Measurements from ENCODE around the gene KLC1. TPM values are rescaled to one million over a fixed set of nuclear protein-coding genes. Genes with fewer than 3 reads are reported as not detected.

Gene KLC1
- total and polyA plus RNA-seq, 4 donors = 22.9 to 131 (median 46.0) TPM

DNA sequence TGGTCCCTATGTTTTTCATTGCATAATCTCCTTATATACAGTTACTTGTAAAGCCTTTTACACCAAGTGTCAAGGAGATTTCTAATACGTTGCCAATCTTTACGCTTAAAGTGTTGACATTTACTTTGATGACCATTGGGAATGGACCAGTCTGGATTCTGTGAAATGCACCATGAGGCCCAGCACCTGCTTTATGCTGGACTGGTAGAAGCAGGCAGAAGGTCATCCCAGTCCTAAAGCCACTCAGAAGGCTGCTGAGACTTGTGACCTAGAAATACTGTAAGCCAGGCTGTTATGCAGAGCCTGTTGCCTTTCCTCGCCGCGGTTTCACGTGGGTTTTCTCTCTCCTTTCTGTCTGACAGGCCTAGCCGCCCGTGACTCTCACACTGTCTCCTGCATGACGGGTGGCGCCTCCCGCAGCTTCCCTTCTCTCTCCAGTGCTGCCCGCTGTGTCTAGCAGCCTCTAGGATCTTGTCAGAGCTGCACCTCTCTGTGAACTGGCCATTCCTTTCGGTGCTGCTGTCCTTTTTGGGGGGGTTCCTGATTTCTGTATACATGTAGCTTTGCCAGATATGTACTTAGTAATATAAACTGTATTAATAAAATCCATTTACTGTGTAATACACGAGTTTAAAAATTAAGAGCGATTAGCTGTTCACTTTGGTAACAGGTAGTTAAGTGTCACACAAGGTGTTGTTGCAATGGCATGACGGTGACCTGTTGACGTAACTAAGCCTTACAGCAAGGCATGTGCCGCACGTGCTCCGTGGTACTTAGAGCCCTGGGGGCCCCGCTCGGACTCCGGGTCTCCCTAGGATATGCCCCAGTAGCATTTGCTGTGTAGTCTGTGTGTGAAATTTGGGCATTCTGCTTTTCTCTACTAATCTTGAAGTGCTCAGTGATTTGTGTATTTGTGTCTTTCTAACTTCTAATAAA lies 56.5 kb downstream of the KLC1 start (continued):
- no peak for TF ChIP-seq SP1 (IDR thresholded peaks at IDR 0.05)
- no peak for TF ChIP-seq TAF1 (conservative IDR thresholded peaks at IDR 0.05)
- no peak for TF ChIP-seq JUND (IDR thresholded peaks at IDR 0.05)
- TF ChIP-seq, protein P1, sequence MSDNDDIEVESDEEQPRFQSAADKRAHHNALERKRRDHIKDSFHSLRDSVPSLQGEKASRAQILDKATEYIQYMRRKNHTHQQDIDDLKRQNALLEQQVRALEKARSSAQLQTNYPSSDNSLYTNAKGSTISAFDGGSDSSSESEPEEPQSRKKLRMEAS (IDR thresholded peaks at IDR 0.05) = no peak
- TF ChIP-seq RAD21 (IDR thresholded peaks at IDR 0.05) = no peak
- no peak for TF ChIP-seq FOXA2 (IDR thresholded peaks at IDR 0.05)

DNA sequence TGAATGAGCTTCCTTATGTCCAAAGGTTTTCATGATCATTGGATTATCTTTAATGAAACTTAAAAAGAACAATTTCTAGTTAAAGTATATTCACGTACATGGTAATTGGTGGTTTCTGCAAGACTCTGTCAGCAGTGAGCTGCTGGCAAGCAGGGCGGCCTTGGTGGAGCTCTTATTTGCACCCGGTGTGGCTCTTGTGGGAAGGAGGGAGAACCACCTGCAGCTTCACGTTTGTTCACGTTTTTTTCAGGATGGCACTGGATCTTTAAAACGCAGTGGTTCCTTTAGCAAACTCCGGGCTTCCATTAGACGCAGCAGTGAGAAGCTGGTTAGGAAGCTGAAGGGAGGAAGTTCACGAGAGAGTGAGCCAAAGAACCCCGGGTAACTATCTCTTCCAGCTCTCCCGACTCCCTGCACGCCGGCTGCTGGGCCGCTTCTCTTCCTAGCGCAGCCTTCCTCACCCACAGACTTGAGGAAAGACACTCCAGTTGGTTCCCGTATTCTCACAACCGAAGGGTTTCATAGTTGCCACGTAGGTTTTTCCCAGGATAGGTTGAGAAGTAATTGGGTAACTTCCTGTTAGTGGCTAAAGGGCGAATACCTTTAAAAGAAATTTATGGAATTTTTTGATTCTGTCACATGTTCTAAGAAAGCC lies 57.9 kb downstream of the KLC1 start:
- Histone ChIP-seq H3K36me3 (ENCODE audit: control insufficient read depth in 4 of 4, insufficient read depth in 3 of 4, low read depth in 1 of 4, low read length in 3 of 4) (peaks cover 10 to 41% (median 32%) of the 10 kb centered on the region in 4 donors), H3K9me3 (ENCODE audit: control insufficient read depth in 4 of 4, low read length in 3 of 4) (no peaks in the 10 kb centered on the region), H3K27me3 (ENCODE audit: control insufficient read depth in 4 of 4, insufficient read depth in 4 of 4, low read length in 3 of 4) (no peaks in the 10 kb centered on the region), H3K4me1 (ENCODE audit: control insufficient read depth in 4 of 4, insufficient read depth in 4 of 4, low read length in 3 of 4) (no peaks in the 10 kb centered on the region), H3K4me3 (ENCODE audit: low read depth in 1 of 3, low read length in 3 of 3) (no peak overlapping the region), H3K9ac (ENCODE audit: low read depth in 1 of 2, low read length in 2 of 2) (no peak overlapping the region), H3K27ac (ENCODE audit: low read depth in 1 of 2, low read length in 2 of 2) (no peak overlapping the region)
- 75% methylated on average over 19 of the region's 19 CpGs for WGBS
- no peak for TF ChIP-seq FOXA1 (IDR thresholded peaks at IDR 0.05)
- no peak for TF ChIP-seq SP1 (IDR thresholded peaks at IDR 0.05)
- no peak for DNase-seq (ENCODE audit: low spot score)

DNA sequence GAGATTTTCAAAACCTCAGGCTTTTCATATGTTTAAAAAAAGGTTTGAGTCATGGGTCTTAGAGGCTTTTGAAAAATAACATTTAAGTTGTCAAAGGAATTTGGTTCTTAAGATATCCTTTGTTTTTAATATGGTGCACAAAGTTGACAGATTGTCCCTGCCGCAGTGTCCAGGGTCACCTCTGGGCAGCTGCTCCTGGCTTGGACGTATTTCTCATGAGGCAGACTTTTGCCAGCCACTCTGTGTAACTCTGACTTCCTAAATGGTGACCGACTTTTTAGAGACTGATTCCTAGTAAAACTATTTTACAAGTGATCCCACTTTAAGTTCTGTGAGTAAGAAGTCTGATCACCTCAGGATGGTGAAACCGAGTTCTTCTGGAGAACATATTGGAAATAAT lies 58.7 kb downstream of the KLC1 start:
- H3K27me3 ChIP-seq (ENCODE audit: control insufficient read depth in 4 of 4, insufficient read depth in 4 of 4, low read length in 3 of 4) = no peaks in the 10 kb centered on the region
- TF ChIP-seq TAF1 (conservative IDR thresholded peaks at IDR 0.05) = no peak
- TF ChIP-seq, protein P2, sequence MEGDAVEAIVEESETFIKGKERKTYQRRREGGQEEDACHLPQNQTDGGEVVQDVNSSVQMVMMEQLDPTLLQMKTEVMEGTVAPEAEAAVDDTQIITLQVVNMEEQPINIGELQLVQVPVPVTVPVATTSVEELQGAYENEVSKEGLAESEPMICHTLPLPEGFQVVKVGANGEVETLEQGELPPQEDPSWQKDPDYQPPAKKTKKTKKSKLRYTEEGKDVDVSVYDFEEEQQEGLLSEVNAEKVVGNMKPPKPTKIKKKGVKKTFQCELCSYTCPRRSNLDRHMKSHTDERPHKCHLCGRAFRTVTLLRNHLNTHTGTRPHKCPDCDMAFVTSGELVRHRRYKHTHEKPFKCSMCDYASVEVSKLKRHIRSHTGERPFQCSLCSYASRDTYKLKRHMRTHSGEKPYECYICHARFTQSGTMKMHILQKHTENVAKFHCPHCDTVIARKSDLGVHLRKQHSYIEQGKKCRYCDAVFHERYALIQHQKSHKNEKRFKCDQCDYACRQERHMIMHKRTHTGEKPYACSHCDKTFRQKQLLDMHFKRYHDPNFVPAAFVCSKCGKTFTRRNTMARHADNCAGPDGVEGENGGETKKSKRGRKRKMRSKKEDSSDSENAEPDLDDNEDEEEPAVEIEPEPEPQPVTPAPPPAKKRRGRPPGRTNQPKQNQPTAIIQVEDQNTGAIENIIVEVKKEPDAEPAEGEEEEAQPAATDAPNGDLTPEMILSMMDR (IDR thresholded peaks at IDR 0.05; ENCODE audit: low read depth, low read length, missing input control) = no peak
- no peak for TF ChIP-seq JUND (IDR thresholded peaks at IDR 0.05)
- TF ChIP-seq, protein P3, sequence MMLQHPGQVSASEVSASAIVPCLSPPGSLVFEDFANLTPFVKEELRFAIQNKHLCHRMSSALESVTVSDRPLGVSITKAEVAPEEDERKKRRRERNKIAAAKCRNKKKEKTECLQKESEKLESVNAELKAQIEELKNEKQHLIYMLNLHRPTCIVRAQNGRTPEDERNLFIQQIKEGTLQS (IDR thresholded peaks at IDR 0.05) = no peak
- no peak for TF ChIP-seq FOXA2 (IDR thresholded peaks at IDR 0.05)
- TF ChIP-seq, protein P4, sequence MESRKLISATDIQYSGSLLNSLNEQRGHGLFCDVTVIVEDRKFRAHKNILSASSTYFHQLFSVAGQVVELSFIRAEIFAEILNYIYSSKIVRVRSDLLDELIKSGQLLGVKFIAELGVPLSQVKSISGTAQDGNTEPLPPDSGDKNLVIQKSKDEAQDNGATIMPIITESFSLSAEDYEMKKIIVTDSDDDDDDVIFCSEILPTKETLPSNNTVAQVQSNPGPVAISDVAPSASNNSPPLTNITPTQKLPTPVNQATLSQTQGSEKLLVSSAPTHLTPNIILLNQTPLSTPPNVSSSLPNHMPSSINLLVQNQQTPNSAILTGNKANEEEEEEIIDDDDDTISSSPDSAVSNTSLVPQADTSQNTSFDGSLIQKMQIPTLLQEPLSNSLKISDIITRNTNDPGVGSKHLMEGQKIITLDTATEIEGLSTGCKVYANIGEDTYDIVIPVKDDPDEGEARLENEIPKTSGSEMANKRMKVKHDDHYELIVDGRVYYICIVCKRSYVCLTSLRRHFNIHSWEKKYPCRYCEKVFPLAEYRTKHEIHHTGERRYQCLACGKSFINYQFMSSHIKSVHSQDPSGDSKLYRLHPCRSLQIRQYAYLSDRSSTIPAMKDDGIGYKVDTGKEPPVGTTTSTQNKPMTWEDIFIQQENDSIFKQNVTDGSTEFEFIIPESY (IDR thresholded peaks at IDR 0.05) = no peak
- no peak for TF ChIP-seq HNF4G (IDR thresholded peaks at IDR 0.05)
- TF ChIP-seq RAD21 (IDR thresholded peaks at IDR 0.05) = no peak
- TF ChIP-seq, protein P1 (IDR thresholded peaks at IDR 0.05) = no peak
- no peaks in the 10 kb centered on the region for H3K4me1 ChIP-seq (ENCODE audit: control insufficient read depth in 4 of 4, insufficient read depth in 4 of 4, low read length in 3 of 4)
- peaks cover 14 to 41% (median 33%) of the 10 kb centered on the region in 4 donors for H3K36me3 ChIP-seq (ENCODE audit: control insufficient read depth in 4 of 4, insufficient read depth in 3 of 4, low read depth in 1 of 4, low read length in 3 of 4)
- DNase-seq (ENCODE audit: low spot score) = no peak
- H3K27ac ChIP-seq (ENCODE audit: low read depth in 1 of 2, low read length in 2 of 2) = no peak overlapping the region
- no peaks in the 10 kb centered on the region for H3K9me3 ChIP-seq (ENCODE audit: control insufficient read depth in 4 of 4, low read length in 3 of 4)
- 93% methylated on average over 4 of the region's 4 CpGs for WGBS
- H3K4me3 ChIP-seq (ENCODE audit: low read depth in 1 of 3, low read length in 3 of 3) = no peak overlapping the region
- H3K9ac ChIP-seq (ENCODE audit: low read depth in 1 of 2, low read length in 2 of 2) = no peak overlapping the region

Data from liver (tissue), 9 donors.